Mesenteric fat pad (tissue), 1 donor: ENCODE data around the gene IQCE. TPM values are rescaled to one million over a fixed set of nuclear protein-coding genes. Genes with fewer than 3 reads are reported as not detected.

Source experiments
- DNase-seq: peaks from one replicate; pipeline ENCODE4 v3.0.0-alpha.2; 2020; ENCODE audit warnings: low spot score
- total RNA-seq: library from RNA; stranded (reverse); fragmentation: NEBNext Ultra II Directional; extraction: Animal tissue kit (Norgen Biotek cat#: 25700); gene quantifications from one replicate; pipeline ENCODE4 v1.2.1, GENCODE V29; 2021
- donor health status: DM: yes; HTN: yes; CAD: no.

Gene IQCE
- total RNA-seq, 1 donor from 2014 or later = 14.4 TPM

- DNase-seq = no peak
These were observed 54.5 kb downstream of the IQCE start for GRCh38 chr7:2613098-2613930.

DNA sequence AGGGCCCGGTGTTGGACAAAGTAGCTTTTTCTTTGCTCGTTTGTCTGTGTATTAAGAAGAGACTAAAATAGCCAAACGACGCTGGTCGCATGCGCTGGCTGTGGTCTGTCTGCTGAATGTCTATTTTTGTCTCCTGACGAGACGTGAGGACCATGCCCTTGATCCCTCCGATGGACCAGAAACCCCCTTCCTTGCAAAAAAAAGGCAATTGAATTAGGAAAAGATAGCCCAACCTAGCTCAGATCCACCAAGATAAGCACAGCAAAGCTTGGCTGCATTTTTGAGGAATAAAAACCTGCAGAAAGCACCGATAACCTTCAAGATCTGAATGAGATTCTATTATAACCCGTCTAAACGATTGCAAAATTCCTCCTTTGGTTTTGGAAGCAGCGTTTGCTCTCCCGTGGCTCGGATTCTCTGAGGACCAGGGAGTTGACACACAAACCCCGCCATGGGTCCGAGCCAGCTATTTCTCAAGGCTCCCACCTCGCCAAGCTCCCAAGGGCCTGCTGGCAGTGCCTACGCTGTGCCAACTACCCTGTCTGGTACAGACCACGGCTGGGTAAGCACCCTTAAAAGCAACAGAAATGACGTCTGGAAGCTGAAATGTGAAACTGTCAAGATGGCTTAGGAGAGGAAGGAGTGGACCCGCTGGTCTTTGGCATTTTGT, 55.3 kb downstream of the IQCE start:
- no peak for DNase-seq

DNA sequence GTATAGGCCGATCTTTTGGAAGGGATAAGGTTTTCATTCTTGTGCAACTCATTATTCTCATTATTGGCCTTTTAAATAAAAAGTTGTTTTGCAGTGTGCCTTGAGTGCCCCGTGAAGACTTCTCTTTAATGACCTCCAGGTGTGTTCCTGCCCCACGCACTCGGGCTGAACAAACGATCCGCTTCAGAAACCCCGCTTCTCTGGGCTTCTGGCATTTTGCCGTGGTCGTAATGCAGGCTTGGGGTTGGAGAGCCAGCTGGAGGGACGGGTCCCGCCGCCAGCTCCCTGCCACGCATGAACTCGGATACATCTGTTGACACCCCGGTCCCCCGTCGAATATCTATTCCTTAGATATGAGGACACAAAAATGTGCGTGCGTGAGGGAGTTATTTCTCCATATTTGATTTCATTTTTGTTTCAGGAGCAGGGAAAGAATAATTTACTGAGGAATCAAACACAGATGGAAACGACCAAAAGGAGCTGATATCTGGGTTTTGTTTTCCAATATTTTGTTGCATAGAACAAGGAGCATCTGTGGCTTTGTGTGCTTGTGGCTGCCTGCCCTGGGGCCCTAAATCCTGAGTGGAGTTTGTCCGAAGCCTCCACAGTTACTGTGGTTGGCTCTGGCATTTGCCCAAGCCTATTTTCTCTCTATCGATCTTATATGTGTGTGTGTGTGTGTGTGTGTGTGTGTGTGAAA, 56.0 kb downstream of the IQCE start:
- no peak for DNase-seq

DNA sequence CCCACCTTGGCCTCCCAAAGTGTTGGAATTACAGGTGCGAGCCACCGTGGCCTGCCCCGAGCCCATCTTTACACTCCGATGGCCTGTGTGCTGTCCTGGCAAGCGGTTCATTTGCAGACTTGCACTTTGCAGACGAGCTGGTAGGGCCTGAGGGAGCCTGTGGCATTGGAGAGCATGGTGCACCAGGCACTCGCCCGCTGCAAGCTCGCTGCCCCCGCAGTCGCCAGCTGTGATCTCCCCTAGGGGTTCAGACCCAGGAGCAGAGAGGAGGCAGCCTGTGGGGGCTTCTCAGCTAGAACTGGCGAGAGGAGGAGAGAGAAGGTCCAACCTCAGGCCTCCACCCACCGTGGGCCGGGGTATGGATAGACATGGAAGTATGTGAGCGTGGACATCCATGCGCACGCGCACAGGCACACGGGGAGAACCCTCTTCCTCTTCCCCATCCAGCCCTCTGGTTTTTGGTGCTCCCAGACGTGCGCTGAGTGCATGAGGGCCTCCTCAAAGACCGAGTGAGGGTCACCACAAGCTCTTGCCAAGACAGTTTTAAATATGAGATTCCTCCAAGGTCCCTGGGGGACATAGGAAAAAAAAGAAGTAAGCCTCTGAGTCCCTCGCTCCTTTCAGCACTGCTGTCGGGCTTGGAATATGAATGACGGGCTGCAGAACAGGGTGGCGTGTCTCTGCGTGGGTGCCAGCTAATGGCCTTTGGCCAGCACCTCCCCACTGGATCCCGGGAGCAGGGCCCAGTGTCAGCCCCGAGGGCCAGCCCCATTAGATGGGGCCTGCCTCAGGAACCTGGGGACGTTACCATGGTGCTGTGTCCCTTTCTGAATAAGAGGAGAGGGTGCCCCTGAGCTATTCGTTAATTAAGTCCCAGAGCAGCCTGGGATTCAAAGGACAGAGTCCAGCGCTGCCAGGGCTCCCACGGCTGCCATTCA, 57.9 kb downstream of the IQCE start:
- DNase-seq = no peak

GRCh38 chr7:2617325-2617905, 58.6 kb downstream of the IQCE start:
- no peak for DNase-seq

DNA sequence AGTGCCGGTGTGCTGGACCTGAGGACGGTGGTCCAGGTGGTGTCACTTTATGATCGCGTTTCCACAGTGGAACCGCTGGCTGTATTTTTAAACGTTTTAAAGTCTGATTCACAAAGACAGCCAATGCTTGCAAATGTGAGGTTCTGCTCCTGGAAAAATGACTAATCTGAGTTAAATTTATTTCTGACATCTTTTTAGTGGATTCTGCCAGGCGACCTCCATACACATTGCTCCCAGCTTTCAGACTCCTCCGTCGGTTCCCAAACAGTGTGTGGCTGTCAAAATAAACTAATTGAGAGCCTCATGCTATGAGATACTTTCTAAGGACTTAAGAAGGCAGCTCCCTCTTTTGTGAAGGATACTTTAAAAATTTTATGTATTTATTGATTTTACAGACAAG, 60.3 kb downstream of the IQCE start:
- no peak for DNase-seq

- DNase-seq = no peak
These were observed 62.5 kb downstream of the IQCE start for GRCh38 chr7:2621061-2621828.

DNA sequence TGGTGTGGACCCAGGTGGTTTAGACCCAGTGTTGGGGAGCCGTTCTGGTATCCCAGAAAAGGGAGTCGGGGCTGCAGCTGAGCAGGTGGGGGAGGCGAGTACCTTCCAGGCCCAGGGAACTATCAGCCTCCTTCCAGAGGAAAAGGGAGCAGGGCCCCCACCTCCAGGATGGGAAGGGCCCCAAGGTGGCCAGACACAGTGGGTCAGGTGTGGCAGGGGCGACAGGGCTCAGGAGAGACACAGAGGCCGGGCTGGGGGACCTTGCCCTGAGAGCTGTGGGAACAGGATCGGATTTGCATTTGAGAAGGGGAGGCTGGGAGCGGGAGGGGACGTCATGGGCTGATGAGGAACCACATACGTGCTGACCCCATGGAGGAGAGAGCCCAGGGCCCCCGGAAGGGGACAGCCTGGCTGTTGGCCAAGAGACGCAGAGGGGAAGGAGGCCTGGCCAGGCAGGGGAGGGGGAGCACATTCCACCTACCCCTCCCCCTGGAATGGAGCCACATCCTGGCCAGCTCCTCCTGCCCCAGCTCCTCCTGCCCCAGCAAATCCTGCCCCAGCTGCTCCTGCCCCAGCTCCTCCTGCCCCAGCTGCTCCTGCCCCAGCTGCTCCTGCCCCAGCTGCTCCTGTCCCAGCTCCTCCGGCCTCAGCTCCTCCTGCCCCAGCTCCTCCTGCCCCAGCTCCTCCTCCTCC, 63.3 kb downstream of the IQCE start:
- DNase-seq = no peak

GRCh38 chr7:2622869-2623697, 64.3 kb downstream of the IQCE start:
- no peak for DNase-seq

DNA sequence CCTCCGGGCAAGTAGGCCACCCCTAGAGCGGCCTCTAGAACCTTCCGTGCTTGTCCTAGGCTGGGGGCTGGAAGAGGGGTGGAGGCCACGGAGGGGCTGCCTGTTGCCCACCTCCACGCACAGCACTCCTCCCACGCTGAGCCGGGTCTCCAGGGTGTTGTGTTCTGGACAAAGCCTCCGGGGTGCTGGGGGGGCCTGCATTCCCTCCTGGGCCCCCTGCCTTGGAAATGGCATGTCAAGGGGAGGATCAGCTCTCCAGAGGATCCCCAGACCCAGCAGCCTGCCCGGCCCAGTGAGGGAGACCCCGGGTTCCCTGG, 64.9 kb downstream of the IQCE start:
- DNase-seq = no peak

GRCh38 chr7:2624293-2624886, 65.6 kb downstream of the IQCE start:
- no peak for DNase-seq

- no peak for DNase-seq
These were observed 67.8 kb downstream of the IQCE start for GRCh38 chr7:2626498-2627117.

DNA sequence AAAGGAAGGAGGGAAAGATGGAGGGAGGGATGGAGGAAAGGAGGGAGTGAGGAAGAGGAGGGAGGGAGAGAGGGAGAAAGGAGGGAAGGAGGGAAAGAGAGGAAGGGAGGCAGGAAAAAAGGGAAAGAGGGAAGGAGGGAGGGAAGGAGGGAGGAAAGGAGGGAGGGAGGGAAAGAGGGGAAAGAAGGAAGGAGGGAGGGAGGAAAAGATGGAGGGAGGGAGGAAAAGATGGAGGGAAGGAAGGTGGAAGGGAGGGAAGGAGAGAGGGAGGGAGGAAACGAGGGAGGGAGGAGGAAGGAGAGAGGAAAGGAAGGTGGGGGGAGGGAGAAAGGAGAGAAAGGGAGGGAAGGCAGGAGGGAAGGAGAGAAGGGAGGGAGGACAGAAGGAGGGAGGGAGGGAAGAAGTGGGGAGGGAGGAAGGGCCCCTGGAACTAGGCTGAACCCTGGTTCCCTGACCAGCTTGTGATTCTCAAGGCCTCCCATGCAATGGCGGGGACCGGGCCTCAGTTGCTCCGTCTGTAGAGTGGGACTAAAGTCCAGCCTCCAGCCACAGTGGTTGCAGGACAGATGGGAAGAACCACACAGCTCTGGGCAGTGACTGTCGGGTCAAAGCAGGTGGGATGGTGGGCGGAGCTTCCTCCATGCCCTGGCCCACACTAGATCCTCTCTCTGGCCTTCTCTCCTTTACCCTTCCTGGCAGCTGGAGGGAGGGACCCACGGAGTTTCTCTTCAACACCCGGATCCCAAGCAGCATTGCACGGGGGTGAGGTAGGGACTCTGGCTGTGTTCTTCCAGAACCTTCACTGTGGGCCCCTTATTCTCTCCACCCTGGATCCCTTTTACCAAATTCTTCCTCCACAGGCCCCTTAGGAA, 68.7 kb downstream of the IQCE start:
- DNase-seq = no peak

DNA sequence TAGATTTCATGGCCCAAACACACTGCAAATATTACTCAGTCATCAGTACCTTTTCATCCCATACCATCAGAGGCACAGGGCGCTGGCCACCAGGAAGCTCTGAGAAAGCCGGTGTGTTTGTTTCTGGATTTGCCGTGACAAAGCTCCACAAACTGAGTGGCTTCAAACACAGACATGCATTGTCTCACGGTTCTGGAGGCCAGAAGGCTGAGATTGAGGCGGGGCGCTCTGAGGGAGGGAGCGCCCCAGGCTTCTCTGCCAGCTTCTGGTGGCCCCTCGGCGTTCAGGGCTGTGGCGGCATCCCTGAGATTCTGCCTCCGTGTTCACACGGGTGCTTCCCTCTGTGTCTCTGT, 69.3 kb downstream of the IQCE start:
- no peak for DNase-seq

GRCh38 chr7:2628891-2629290, 70.1 kb downstream of the IQCE start:
- DNase-seq = no peak

DNA sequence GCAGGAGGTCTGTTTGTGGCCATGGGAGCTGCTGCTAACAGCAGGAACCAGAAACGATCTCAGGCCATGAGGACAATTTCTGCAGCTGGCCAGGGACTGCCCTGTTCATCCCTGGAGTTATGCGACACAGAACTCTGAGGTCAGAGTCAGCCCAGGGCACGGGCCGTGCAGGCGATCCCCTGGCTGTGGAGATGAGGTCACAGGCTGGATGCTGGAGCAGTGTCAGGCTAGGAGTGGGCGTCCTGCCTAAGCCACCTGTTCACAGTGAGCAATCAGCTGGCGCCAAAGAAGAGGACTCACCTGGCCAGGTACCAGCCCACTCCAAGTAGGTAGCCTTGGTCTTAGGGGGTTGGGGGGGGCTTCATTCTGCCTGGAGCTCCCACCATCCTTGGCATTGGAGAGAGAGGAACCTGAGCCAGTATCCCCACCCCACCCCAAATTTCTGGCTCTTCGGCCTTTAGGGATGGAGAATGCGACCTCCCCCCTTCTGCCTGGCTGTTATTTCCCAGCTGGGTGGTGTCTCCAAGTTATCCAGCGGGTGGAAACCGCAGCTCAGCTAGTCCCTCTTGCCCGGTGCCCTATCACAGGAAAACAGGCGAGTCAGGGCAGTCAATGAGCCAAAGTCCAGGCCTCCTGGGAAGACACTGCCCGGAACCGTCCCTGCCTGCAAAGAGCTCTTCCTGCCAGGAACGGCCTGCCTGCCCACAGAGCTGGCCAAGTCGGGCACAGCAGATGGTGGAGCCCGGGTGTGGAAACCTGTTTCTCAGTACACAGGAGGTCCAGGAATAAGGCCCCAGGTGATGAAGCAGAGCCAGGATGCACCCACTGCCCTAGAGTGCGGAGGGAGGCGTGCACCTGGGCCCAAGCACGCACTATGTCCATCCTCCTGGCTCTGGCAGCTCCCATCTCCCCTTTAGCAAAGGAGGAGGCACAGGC, 71.2 kb downstream of the IQCE start:
- DNase-seq = no peak
